Hematopoietic multipotent progenitor cell treated with erythropoietin and hydrocortisone succinate and interleukin-3 and kit ligand, for 6 days (in vitro differentiated cells): ENCODE results near the gene WASHC2C.
"Not testable (repeated sequence)": the region's sequence is repeated elsewhere in the genome, so short reads cannot be mapped to it uniquely, and the experiment has no call there.

Experiments used
- DNase-seq: peaks from one replicate; pipeline ENCODE4 v3.0.0-alpha.2; 2015

WASHC2C gene, protein sequence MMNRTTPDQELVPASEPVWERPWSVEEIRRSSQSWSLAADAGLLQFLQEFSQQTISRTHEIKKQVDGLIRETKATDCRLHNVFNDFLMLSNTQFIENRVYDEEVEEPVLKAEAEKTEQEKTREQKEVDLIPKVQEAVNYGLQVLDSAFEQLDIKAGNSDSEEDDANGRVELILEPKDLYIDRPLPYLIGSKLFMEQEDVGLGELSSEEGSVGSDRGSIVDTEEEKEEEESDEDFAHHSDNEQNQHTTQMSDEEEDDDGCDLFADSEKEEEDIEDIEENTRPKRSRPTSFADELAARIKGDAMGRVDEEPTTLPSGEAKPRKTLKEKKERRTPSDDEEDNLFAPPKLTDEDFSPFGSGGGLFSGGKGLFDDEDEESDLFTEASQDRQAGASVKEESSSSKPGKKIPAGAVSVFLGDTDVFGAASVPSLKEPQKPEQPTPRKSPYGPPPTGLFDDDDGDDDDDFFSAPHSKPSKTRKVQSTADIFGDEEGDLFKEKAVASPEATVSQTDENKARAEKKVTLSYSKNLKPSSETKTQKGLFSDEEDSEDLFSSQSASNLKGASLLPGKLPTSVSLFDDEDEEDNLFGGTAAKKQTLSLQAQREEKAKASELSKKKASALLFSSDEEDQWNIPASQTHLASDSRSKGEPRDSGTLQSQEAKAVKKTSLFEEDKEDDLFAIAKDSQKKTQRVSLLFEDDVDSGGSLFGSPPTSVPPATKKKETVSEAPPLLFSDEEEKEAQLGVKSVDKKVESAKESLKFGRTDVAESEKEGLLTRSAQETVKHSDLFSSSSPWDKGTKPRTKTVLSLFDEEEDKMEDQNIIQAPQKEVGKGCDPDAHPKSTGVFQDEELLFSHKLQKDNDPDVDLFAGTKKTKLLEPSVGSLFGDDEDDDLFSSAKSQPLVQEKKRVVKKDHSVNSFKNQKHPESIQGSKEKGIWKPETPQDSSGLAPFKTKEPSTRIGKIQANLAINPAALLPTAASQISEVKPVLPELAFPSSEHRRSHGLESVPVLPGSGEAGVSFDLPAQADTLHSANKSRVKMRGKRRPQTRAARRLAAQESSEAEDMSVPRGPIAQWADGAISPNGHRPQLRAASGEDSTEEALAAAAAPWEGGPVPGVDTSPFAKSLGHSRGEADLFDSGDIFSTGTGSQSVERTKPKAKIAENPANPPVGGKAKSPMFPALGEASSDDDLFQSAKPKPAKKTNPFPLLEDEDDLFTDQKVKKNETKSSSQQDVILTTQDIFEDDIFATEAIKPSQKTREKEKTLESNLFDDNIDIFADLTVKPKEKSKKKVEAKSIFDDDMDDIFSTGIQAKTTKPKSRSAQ (N-terminal part only)

DNA sequence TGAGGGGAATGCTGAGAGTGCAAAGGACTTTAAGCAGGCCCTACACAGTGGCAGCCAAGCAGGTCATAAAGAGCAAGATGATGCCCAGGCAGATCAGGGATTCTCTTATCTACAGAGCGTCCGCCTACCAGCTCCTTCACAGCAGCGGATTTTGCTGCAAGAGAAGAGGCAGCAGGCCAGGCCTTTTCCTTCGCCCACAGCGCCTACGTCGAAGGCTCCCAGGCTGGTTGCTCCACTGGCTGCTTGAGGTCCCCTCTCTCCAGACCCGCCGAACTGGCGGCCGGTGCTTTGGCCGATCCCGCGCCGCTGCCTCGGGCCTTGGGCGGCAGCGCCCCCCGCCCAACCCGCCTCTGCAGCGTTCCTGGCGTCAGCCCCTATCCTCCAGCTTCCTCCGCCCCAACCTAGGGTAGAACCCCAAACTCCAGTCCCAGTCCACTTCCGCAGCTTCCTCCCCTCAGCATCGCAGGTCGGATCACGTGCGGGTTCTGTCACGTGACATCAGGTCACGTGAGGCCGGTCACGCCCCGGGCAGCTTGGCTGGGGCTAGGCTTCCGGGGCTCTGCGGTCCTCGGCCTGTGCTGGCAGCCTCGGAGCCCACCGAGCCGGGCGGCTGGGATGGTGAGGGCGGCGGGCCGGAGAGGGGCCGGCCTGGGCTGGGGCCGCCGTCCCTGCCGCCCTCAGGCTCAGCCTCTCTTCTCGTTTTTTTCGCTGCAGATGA, at the start of gene WASHC2C:
Gene WASHC2C (plus strand): TSS at position 564 of the 718 bp plus-strand sequence. CDS start 52 bp downstream, at position 616.
- peak; percentile 80 for DNase-seq

DNA sequence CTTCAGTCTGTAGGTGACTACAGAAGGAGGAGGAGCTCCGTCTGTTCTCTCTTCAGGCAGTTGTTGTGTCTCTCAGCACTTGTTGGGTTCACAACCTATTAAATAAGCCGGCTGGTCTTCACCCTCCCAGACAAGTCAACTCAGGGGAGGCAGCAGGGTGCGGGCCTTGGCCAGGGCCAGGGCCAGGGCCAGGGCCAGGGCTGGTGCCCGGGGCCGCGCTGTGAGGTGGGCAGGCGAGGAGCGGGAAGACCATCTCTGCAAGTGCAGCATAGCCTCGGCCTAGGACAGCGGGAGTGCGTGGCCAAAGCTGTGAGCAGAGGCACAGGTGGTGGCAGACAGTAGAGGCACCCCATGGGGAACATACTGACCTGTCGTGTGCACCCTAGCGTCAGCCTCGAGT, 48.6 kb upstream of the WASHC2C start:
- not testable (repeated sequence) for DNase-seq

DNA sequence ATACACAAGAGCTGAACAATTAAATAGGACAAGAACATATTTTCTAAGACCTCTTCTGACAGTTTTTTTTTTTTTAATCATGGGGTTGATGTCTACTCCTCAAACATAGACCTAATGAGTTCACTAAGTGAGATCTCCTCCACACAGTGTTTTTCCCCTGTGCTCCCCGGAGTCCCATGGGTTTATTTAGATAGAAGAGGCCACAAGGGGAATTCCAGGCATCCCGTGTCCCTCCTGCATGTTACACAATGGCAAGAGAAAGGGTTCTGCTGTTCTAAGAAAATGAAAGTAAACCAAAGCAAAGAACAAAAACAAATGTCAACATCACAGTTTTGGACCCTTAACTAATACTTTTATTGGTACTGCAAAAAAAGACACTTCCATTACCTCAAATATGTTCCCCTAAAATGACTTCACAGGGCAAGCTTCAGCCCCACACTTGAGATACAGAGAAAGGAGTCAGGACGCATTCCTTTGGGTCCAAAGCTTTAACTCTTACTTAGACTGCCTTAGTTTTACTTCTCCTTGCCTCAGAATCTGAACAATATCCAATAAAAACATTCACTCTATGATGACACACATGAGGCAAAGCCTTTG, 16.8 kb upstream of the WASHC2C start:
- not testable (repeated sequence) for DNase-seq

DNA sequence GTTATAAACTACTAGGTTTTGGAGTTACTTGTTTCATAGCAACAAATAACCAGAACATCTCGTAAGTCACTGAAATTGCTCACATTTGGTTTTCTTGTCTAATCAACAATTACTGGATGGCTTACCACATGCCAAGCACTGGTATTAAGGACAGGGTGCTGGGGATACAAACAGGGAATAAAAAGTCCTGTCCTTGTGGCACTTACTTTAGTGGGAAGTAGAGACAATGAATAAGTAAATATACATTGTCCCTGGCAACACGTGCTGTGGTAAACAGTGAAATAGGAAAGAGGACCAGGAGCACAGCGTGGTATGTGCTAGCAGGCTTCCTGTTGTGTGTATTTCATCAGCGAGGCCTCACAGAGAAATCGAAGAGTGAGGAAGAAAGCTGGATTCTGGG, 15.8 kb upstream of the WASHC2C start:
- not testable (repeated sequence) for DNase-seq

DNA sequence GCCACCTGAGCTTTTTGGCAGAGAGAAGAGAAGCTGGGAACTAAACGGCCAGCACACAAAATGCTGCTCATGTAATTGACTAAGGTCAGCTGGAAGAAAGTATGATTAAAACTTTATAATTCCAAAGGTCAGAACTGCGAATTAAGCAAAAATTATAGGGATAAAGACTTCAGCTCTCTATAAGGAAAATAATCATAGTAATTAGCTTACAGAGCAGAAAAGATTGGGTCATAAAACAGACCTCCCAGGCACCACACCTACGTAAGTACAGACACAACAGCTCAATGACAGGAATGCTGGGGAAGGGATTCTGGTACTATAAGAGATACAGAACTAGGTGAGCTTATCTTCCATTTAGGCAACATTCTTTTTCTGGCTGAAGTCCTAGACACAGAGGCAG, 10.0 kb upstream of the WASHC2C start:
- DNase-seq = not testable (repeated sequence)

DNA sequence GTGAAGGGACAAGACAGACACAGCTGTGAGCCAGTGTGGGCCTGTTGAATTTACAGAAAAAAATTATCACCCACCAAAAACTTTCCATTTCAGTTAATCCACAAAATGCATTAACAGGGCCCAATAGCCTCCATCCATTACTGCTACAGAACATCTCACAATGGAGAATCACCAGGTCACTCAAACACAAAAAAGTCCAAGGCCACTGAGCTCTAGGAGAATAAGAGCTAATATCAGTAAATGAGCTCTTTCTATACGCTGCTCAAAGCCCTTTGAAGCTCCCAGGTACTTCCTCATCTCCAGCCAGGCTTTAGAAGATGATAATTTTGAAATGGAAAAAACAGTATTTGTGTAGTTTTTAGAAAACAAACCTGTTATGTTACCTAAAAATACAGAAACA, 9.4 kb upstream of the WASHC2C start:
- DNase-seq = not testable (repeated sequence)

DNA sequence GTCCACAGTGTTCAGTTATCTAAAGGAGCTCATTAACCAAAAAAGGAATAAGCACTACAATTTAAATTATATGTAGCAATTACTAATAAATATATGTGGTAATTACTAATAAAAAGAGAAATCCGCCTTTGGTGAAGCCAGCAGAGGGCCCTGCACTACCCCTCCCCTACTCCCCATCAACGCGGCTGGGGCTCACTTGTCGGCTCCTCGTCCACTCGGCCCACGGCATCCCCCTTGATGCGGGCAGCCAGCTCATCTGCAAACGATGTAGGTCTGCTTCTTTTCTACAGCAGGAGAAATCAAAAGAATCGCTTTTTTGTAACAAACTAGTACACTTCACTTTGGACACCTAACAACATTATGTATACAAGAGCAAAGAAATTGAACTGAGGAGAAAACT, 5.6 kb upstream of the WASHC2C start:
- not testable (repeated sequence) for DNase-seq

DNA sequence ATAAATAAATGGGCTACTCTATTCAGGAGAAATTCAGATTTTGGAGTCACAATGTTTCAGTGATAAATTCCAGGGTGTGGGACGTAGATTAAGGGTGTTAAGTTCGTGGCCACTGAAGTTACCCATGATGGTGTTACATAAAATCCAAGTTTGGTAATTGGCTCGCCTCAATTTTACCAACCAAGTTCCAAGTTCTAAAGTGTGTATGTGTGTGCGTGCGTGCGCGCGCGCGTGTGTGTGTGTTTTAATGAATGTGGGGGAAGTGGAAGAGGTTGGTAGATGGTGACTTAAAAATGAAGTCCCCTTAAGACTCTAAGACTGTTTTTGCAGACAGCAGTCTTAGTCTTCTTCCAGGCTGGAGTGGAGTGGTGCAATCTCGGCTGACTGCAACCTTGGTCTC, 3.2 kb upstream of the WASHC2C start:
- not testable (repeated sequence) for DNase-seq

DNA sequence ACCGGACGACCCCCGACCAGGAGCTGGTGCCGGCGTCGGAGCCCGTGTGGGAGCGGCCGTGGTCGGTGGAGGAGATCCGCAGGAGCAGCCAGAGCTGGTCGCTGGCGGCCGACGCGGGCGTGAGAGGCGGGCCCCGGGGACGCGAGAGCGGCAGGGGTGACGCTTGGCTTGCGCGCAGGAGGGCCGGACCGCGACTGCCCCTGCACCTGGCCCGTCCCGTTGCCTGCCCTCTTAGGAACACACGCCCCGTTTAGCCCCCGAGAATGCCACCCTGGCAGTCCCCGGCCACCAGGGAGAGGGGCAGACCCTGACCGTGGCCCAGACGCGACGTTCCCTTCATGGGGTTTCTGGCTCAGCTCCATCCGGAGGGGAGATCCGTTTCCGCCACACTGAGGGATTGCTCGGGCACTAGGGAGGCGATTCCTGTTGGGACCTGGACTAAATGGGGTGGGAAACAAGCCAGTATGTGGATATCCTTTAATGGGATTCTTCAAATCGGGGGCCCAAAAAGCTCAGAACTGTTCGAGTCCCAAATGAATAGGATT, 427 bp downstream of the WASHC2C start:
- DNase-seq = not testable (repeated sequence)

DNA sequence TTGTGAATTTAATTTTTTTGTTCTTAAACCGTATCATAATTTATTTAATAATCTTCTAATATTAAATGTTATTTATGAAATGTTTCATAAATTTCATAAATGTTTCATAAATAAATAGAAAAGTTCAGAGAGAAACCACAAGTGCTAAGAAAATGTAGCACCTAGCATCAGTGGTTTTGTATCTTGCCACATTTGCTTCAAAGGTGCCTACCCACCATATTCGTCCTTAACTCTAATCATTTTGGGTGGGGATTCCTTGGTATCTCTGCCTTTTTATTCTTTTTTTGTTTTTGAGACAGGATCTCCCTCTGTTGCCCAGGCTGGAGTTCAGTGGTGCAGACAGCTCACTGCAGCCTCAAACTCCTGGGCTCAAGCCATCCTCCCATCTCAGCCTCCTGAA, 7.4 kb downstream of the WASHC2C start:
- not testable (repeated sequence) for DNase-seq

DNA sequence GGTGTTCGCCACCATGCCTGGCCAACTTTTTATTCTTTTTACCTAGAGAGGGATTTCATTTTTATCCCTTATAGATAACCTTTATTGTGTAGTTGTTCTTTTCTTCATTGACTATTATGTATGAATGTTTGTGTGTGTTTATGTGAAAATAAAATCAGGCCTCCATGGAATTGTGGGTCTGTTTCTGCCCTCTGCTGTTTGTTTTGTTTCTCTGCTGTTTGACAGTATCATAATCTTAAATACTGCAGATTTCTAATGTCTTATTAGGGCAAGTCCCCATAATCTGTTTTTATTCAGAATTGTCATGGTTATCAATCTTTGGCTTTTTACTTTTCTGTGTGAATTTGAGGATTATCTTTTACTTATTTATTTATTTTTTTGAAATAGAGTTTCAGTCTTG, 7.8 kb downstream of the WASHC2C start:
- DNase-seq = not testable (repeated sequence)

DNA sequence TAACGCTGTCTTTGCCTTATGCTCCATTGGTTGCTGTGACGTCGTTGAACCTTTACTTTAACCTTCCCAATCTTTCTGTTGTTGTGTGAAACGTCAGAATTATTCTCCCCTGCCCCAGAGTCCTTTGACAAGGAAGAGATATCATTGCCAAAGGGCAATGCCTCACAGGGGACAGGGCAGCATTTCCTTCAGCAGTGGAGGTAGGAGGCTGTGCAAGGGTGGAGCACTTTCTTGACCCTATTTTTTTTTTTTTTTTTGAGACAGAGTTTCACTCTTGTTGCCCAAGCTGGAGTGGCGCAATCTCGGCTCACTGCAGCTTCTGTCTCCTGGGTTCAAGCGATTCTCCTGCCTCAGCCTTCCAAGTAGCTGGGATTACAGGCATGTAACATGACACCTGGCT, 14.5 kb downstream of the WASHC2C start:
- DNase-seq = not testable (repeated sequence)

DNA sequence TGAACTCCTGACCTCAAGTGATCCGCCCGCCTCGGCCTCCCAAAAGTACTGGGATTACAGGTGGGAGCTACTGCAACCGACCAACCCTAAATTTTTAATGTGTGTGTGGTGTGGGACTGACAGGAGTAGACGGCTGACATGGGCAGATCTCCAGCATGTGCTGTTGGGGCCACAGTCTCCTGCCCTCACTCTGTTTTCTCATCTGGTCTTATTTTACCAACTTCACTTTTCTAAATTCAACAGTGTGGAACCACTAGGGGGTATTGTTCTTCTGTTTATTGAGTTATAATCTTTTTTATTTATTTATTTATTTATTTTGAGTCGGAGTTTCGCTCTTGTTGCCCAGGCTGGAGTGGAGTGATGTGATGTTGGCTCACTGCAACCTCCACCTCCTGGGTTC, 14.9 kb downstream of the WASHC2C start:
- not testable (repeated sequence) for DNase-seq

DNA sequence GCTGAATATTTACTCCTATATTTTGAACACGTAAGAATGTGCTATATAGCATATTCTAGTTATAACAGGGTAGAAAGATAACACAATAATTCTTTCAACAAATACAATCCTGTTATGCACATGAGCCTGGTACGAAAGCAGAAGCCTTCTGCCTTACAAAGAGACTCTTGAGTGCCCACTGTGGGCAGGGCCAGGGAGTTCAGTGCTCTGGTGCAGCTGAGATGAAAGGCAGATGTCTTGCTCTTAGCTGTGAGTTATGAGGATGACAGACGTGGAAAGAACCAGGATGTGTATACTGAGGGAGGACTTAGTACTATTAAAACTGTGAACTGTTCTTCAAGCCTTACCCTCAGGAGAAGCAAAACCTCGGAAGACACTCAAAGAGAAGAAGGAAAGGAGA, 24.1 kb downstream of the WASHC2C start:
- not testable (repeated sequence) for DNase-seq

DNA sequence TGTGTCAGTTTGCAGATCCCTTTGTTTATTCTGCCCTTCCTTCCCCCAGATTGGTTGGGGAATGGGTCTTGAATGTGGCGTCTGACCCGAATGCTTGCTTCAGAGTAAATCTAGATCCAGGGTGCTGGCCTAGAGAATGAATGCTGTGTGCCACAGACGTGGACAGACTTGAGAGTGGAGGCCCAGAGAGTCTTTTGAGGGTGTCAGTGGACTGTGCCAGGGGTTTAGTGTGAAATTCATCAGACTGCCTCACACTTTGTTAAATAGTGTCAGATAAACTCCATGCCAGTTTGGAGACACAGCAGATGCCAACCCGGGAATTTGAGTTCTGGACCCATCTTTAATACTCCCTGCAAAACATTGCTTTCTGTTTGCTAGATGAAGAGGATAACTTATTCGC, 25.1 kb downstream of the WASHC2C start:
- DNase-seq = not testable (repeated sequence)

DNA sequence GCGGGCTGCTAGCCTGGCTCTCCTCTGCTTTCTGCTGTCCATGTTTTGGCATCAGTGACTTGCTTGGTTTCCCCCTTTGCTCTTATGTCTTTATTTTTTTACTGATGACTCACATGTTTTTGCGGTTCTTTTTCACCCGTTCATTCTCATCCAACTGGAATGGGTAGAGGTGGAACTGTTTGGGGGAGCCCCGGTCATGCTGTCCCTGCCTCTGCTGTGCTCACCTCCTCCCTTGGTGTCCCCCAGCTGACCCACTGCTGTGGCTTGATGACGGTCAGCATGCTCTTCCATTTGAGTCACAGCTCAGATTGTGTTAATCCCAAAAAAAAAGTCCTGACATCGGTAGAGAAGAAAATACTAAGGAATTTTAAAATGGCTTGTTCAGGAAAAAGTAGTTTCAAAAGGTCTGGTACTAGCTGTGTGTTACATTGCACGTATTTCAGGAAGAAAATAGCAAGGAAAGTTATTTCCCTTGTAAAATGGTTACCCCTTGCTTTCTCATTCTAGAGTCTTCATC, 27.0 kb downstream of the WASHC2C start:
- not testable (repeated sequence) for DNase-seq

DNA sequence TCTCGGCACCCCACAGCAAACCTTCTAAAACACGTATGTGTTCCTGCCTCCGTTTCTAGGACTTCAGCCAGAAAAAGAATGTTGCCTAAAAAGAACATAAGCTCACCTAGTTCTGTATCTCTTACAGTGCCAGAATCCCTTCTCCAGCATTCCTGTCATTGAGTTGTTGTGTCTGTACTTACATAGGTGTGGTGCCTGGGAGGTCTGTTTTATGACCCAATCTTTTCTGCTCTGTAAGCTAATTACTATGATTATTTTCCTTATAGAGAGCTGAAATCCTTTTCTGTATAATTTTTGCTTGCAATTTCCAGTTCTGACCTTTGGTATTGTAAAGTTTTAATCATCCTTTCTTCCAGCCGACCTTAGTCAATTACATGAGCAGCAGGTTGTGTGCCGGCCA, 28.0 kb downstream of the WASHC2C start:
- DNase-seq = not testable (repeated sequence)

DNA sequence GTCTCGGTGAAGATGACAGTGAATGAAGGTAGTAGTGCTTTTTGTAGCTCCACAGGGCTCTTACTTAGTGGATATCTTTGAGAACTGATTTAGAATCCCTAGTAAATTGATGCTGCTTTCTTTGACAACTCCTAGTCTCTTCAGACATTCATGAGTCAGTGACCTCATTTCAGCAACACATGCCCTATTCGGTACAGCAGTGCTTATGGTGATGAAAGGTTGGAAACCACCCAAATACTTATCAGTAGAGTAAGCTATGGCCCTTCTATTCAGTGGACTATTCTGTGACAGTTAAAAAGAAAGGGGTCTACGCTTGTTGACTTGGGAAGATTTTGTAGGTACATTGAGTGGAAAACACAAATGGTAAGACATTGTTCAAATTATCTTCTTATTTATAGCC, 29.0 kb downstream of the WASHC2C start:
- DNase-seq = not testable (repeated sequence)

DNA sequence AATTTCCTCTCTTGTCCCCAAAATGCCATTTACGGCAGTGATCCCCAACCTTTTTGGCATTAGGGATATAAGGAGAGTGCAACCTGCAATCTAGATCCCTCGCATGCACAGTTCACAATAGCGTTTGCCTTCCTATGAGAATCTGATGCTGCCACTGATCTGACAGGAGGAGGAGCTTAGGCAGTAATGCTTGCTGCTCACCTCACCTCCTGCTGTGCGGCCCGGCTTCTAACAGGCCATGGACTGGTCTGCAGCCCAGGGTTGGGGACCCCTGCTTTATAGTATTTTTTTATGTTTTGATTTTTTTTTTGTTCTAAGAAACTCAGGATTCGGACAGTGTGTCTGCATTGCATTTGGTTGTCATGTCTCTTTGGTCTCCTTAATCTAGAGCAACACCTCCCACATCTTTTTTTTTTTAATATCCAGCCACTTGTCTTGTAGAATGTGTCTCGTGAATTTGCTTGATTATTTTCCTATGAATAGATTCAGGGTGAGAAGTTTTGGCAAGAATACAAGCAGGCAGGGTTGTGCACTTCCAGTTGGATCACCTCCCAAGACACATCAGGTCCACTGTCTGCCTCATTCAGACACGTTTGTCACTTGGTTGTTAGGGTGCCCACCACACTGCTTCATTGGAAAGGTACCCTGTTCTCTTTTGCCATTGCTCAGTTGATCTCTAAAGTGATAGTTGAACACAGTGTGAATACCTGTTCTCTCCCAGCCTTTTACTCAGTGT, 30.8 kb downstream of the WASHC2C start:
- DNase-seq = not testable (repeated sequence)

DNA sequence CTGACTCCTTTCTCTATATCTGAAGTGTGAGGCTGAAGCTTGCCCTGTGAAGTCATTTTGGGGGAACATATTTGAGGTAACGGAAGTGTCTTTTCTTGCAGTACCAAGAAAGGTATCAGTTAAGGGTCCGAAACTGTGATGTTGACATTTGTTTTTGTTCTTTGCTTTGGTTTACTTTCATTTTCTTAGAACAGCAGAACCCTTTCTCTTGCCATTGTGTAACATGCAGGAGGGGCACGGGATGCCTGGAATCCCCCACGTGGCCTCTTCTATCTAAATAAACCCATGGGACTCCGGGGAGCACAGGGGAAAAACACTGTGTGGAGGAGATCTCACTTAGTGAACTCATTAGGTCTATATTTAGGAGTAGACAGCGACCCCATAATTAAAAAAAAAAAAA, 34.6 kb downstream of the WASHC2C start:
- DNase-seq = not testable (repeated sequence)
